GM18870 (cell line): ENCODE measurements around the gene CIBAR2.

Experiments
- ATAC-seq: cut with Tn5 transposase; IDR thresholded peaks from one replicate; pipeline ENCODE4 v1.9.1; 2021; ENCODE audit warnings: moderate library complexity; ENCODE audit not compliant: unreplicated experiment

The CIBAR2 gene

GRCh38 chr16:85144026-85144915 is 32.0 kb upstream of the CIBAR2 start:
- no peak for ATAC-seq

DNA sequence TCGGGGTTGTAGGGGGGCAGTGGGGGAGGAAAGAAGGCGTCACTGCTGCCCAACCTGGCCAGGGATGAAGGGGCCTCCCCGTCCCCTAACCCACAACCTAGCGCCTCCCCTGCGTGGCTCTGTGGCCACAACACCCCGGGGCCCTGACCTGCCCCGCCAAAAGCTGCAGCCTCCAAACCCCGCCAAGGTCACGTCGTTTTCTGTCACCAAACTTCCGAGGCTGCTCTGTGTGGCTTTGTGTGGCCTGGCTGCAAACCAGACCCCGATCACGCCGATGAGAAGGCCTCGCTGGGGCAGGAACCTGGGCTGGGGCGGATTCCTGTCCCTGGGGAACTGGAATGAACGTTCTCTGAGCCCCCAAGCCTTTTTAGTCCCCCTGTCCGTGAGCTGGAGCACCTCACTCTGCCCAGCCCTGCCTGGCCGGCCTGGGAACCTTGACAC is 30.5 kb upstream of the CIBAR2 start:
- no peak for ATAC-seq

DNA sequence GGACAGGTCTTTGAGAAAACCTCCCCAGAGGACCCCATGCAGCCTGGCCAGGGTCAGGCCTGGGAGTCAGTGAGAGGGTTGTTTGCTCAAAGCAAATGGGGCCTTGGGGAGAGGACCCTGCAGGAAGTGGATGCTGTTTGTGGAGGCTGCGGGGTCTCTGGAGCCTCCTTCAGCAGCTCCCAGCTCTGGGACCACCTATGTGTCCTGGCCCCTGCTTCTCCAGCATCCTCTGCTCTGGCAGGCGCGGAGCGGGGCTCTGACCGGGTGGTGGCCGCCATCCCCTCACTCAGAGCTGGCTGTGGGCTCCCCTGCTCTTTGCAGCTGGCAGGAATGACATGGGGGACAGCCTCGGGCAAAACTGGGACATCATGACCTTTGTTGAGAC is 29.8 kb upstream of the CIBAR2 start:
- no peak for ATAC-seq

GRCh38 chr16:85141491-85142128 is 29.3 kb upstream of the CIBAR2 start:
- no peak for ATAC-seq

GRCh38 chr16:85140455-85141012 is 28.3 kb upstream of the CIBAR2 start:
- no peak for ATAC-seq

DNA sequence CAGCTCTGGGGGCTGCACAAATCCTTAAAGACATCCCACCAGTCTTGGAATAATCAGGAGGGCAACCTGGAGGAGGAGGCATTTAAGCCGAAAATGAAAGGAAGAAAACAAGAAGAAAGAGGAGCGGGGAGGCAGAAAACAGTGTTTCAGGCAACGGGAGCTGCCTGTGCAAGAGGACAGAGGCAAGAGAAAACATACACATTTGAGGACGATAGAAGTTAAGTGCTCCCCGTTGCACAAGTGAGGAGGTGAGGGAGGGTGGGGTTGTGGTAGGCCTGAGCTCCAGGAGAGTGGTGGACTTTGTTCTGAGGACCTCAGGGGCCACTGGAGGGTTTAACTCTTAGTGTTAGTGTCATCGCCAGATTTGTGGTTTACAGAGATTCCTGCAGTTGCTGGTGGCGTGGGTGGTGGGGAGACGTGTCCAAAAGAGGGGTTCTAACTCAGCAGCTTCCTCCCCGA is 27.6 kb upstream of the CIBAR2 start:
- no peak for ATAC-seq

DNA sequence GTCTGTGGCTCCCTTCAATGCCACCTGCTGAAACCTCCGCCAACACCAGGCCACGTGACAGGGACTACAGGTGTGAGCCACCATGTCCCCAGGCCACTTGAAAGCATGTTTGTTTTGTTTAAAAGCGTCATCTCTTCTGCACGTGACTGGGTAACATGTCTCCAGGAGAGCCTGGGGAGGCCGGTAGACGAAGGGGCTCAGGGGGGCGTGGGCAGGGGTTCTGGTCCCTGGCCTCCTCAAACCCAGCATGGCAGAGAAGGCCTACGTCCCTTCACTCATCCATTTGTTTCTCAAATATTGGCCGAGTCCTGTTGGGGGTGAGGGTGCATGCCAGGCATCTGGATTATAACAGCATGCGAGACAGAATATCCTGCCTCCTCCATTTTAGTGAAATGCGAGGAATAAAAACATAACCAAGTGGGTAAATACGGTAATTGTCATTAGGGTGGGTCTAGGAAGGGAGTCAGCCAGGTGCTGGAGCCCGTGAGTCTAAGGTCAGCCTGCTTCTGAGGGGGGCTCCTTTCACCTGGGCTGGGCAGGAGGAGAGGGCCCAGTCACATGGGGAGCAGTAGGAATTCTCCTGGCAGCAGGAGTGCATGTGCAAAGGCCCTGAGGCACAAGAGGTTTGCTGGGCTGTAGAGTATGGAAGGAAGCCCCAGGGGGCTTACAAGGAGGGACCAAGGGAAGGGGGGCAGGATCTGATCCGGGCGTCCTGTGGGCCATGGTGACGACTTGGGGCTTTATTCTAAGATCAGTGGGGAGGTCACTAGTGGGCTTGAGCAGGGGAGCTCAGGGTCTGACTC is 26.8 kb upstream of the CIBAR2 start:
- no peak for ATAC-seq

GRCh38 chr16:85138073-85138824 is 26.0 kb upstream of the CIBAR2 start:
- ATAC-seq, result no peak

GRCh38 chr16:85137323-85138072 is 25.2 kb upstream of the CIBAR2 start:
- no peak for ATAC-seq

DNA sequence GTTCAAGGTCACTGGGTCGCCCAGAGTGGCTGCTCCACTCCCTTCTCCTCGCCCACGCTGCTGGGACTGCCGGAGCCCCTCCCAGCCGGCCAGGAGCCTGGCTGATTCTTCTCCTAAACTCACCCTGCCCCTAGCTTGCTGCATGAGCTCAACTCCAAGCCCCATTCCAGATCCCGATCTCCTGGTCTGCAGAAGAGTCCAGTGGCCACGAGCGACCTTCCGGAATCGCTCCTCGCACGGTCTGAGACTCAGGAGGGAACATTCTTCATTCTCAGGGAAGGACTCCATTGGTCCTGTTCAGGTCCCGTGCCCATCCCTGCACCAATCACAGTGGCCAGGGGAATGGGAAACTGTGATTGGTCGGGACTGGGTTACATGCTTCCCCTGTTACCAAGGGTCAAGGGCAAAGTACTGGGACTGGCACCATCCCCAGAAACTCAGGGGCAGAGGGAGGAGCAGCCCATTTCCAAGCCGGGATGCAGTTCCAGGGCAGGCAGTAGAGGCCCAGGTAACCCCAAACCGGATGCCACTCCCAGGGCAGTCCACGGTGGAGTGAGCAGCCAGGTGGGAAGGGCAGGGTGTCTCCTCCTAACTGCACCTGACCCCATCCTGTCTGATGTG is 24.5 kb upstream of the CIBAR2 start:
- no peak for ATAC-seq

DNA sequence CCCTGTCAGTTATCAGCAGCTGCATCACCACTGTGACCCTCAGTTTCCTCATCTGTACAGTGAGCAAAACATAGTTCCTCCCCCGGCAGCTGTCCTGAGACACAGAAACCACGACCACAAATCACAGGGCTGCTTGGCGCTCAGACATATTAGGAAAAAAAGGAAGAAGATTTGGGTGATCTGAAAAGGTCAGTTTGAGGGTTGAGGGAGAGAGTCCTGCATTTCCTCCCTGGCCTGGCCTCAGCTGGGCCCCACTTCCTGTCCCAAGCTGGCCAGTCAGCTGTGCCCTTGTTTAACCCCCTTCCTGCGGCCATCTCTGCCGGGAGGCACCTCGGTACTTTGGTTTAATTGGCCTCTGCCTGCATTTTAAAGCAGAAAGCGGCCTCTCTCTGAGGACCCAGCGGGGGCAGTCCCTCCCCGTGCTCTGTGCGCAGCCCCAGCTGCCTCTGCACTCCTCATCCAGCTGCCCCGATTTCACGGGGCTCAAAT is 24.0 kb upstream of the CIBAR2 start:
- no peak for ATAC-seq

- ATAC-seq, result no peak
These were observed 22.5 kb upstream of the CIBAR2 start for GRCh38 chr16:85134789-85135142.

- no peak for ATAC-seq
These were observed 22.0 kb upstream of the CIBAR2 start for GRCh38 chr16:85134076-85134788.

GRCh38 chr16:85133290-85133599 is 21.0 kb upstream of the CIBAR2 start:
- no peak for ATAC-seq

DNA sequence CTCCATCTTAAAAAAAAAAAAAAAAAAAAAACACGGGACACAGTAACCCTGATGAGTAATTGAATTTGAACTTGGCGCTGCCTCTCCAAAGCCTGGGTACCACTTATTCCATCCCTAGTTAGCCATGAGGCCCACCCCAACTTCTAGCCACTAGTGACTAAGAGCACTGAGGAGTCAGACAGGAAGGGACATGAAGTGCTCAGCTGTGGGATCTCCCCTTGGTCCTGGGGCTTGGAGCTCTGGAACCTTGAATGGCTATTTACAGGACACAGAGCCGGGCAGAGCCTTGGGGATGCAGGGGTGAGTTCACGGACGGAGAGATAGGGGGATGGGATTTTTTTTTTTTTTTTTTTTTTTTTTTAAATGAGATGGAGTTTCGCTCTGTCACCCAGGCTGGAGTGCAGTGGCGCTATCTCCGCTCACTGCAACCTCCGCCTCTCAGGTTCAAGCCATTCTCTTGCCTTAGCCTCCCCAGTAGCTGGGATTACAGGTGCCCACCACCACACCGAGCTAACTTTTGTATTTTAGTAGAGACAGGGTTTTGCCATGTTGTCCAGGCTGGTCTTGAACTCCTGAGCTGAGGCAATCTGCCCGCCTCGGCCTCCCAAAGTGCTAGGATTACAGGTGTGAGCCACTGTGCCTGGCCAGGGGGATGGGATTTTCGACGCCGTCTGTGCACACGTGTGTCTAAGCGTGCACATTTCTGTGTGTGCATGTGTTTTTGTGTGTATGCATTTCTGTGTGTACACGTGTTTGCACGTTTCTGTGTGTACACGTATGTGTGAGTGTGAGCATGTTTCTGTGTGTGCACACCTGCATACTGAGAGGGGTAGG is 20.4 kb upstream of the CIBAR2 start:
- ATAC-seq, result no peak

GRCh38 chr16:85130705-85131028 is 18.4 kb upstream of the CIBAR2 start:
- no peak for ATAC-seq

GRCh38 chr16:85129876-85130704 is 17.8 kb upstream of the CIBAR2 start:
- no peak for ATAC-seq
